Liver (tissue), 9 donors: ENCODE data around the gene RND1. TPM values are rescaled to one million over a fixed set of nuclear protein-coding genes. Genes with fewer than 3 reads are reported as not detected.

Experiments used
- DNase-seq: peaks from one replicate; pipeline ENCODE4 v3.0.0-alpha.2; 2017; ENCODE audit warnings: low spot score
- H3K27ac ChIP-seq, 2 donors: one replicate each; pipeline ENCODE4 v1.7.0; 2013; ENCODE audit warnings: inconsistent platforms in 2 of 2, low read length in 2 of 2, control low read depth in 1 of 2, low read depth in 1 of 2, mild to moderate bottlenecking in 1 of 2
- H3K27me3 ChIP-seq, 4 donors: one replicate each; pipeline versions ENCODE4 v1.6.1 to v1.7.0; 2013; ENCODE audit warnings: low read length in 3 of 4, inconsistent platforms in 1 of 4, mild to moderate bottlenecking in 1 of 4, moderate library complexity in 1 of 4; ENCODE audit not compliant: control insufficient read depth in 4 of 4, insufficient read depth in 4 of 4
- H3K36me3 ChIP-seq, 4 donors: one replicate each; pipeline versions ENCODE4 v1.6.1 to v1.7.0; 2013; ENCODE audit warnings: low read length in 3 of 4, mild to moderate bottlenecking in 3 of 4, low read depth in 1 of 4, moderate library complexity in 1 of 4; ENCODE audit not compliant: control insufficient read depth in 4 of 4, insufficient read depth in 3 of 4
- H3K4me1 ChIP-seq, 4 donors: one replicate each; pipeline versions ENCODE4 v1.6.1 to v1.7.0; 2013; ENCODE audit warnings: low read length in 3 of 4, mild to moderate bottlenecking in 3 of 4, moderate library complexity in 1 of 4; ENCODE audit not compliant: control insufficient read depth in 4 of 4, insufficient read depth in 4 of 4
- H3K4me3 ChIP-seq, 3 donors: one replicate each; pipeline versions ENCODE4 v1.6.1 to v1.7.0; 2013; ENCODE audit warnings: low read length in 3 of 3, control low read depth in 1 of 3, low read depth in 1 of 3, mild to moderate bottlenecking in 1 of 3
- H3K9ac ChIP-seq, 2 donors: one replicate each; pipeline ENCODE4 v1.7.0; 2013; ENCODE audit warnings: low read length in 2 of 2, mild to moderate bottlenecking in 2 of 2, moderate library complexity in 2 of 2, control low read depth in 1 of 2, low read depth in 1 of 2
- H3K9me3 ChIP-seq, 4 donors: one replicate each; pipeline versions ENCODE4 v1.6.1 to v1.7.0; 2013; ENCODE audit warnings: low read length in 3 of 4; ENCODE audit not compliant: control insufficient read depth in 4 of 4
- ATF3 ChIP-seq: IDR thresholded peaks from 2 replicates; pipeline ENCODE4 v1.6.1; 2016; ENCODE audit warnings: antibody characterized with exemption
- CTCF ChIP-seq: fragments of 150-350 bp; IDR thresholded peaks from 2 replicates; pipeline ENCODE4 v1.5.1; 2017; ENCODE audit warnings: improper control_type of control experiment, low read depth, low read length; ENCODE audit not compliant: missing input control
- FOXA2 ChIP-seq: IDR thresholded peaks from 2 replicates; pipeline ENCODE4 v1.6.1; 2016; ENCODE audit warnings: antibody characterized with exemption
- GABPA ChIP-seq, 2 donors: IDR thresholded peaks in 1 of 2; conservative IDR thresholded peaks in 1 of 2; 2 replicates each; pipeline ENCODE4 v1.6.1; 2016; ENCODE audit warnings: antibody characterized with exemption in 2 of 2, mild to moderate bottlenecking in 1 of 2, moderate library complexity in 1 of 2
- HNF4A ChIP-seq, 2 donors: conservative IDR thresholded peaks; 2 replicates each; pipeline ENCODE4 v1.6.1; 2016; ENCODE audit warnings: antibody characterized with exemption in 2 of 2, mild to moderate bottlenecking in 2 of 2
- HNF4G ChIP-seq: IDR thresholded peaks from 2 replicates; pipeline ENCODE4 v1.6.1; 2016; ENCODE audit warnings: antibody characterized with exemption
- JUND ChIP-seq, 2 donors: IDR thresholded peaks; 2 replicates each; pipeline ENCODE4 v1.6.1; 2016; ENCODE audit warnings: antibody characterized with exemption in 2 of 2
- MAX ChIP-seq: IDR thresholded peaks from 2 replicates; pipeline ENCODE4 v1.6.1; 2016; ENCODE audit warnings: antibody characterized with exemption
- NR2F2 ChIP-seq: IDR thresholded peaks from 2 replicates; pipeline ENCODE4 v1.6.1; 2016; ENCODE audit warnings: antibody characterized with exemption
- RAD21 ChIP-seq, 2 donors: IDR thresholded peaks; 2 replicates each; pipeline ENCODE4 v1.6.1; 2016; ENCODE audit warnings: antibody characterized with exemption in 2 of 2, mild to moderate bottlenecking in 2 of 2
- REST ChIP-seq: IDR thresholded peaks from 2 replicates; pipeline ENCODE4 v1.6.1; 2016; ENCODE audit warnings: antibody characterized with exemption, mild to moderate bottlenecking
- TAF1 ChIP-seq: conservative IDR thresholded peaks from 2 replicates; pipeline ENCODE4 v1.6.1; 2016; ENCODE audit warnings: antibody characterized with exemption, mild to moderate bottlenecking
- YY1 ChIP-seq: IDR thresholded peaks from 2 replicates; pipeline ENCODE4 v1.6.1; 2016; ENCODE audit warnings: antibody characterized with exemption, mild to moderate bottlenecking
- ZBTB33 ChIP-seq: IDR thresholded peaks from 2 replicates; pipeline ENCODE4 v1.6.1; 2016; ENCODE audit warnings: antibody characterized with exemption
- WGBS: extraction: QIAGEN DNeasy Blood & Tissue Kit; methylation state at CpG from one replicate; pipeline ENCODE4 v1.1.7; 2013; 5-methylcytosine and 5-hydroxymethylcytosine counted together
- polyA plus RNA-seq, 2 donors: library from polyadenylated mRNA; stranded (reverse) in 1 of 2; unstranded in 1 of 2; fragments of 200-250 nt in 1 of 2; fragments of >200 nt in 1 of 2; fragmentation: Nextera tagmentation in 1 of 2; extraction: Ambion mirVana in 1 of 2; gene quantifications; one replicate each; pipeline versions ENCODE4 v1.2.1 to v1.2.3, GENCODE V29; 2013 to 2015
- total RNA-seq, 2 donors: library from RNA; depleted of rRNA; stranded (reverse); fragments of >200 nt; gene quantifications; one replicate each; pipeline ENCODE4 v1.2.3, GENCODE V29; 2014
- donor health status: healthy.
- donor health status: healthy.
- donor health status: healthy.
- donor health status: healthy.
- donor health status: healthy.

Gene RND1
- total and polyA plus RNA-seq, 4 donors: 7.7 to 16.5 (median 8.5) TPM

GRCh38 chr12:48907245-48907644 is 41.6 kb upstream of the RND1 start:
- no peaks in the 10 kb centered on the region for H3K36me3 ChIP-seq
- H3K9ac ChIP-seq: no peak overlapping the region
- no peak overlapping the region for H3K27ac ChIP-seq
- H3K27me3 ChIP-seq: no peaks in the 10 kb centered on the region
- no peak overlapping the region for H3K4me3 ChIP-seq
- no peak for DNase-seq
- TF ChIP-seq TAF1: no peak
- TF ChIP-seq REST: no peak
- TF ChIP-seq CTCF: no peak
- no peak for TF ChIP-seq GABPA (IDR thresholded peaks at IDR 0.05 in 1 of 2, conservative IDR thresholded peaks at IDR 0.05 in 1 of 2)
- no peak for TF ChIP-seq JUND (IDR thresholded peaks at IDR 0.05)
- TF ChIP-seq HNF4A (conservative IDR thresholded peaks at IDR 0.05): no peak
- no peak for TF ChIP-seq ZBTB33
- no peak for TF ChIP-seq YY1
- TF ChIP-seq FOXA2: no peak
- TF ChIP-seq MAX: no peak
- no peak for TF ChIP-seq NR2F2
- no peak for TF ChIP-seq HNF4G
- no peak for TF ChIP-seq ATF3
- H3K9me3 ChIP-seq: no peaks in the 10 kb centered on the region
- peaks cover 0 to 6% (median 0%) of the 10 kb centered on the region in 4 donors for H3K4me1 ChIP-seq
- WGBS: 53% methylated on average over 3 of the region's 3 CpGs

GRCh38 chr12:48903982-48904411 is 38.3 kb upstream of the RND1 start:
- H3K9ac ChIP-seq: peak overlapping the region in 1 of 2 donors; percentile 20
- peaks cover 0 to 6% (median 0%) of the 10 kb centered on the region in 4 donors for H3K4me1 ChIP-seq
- DNase-seq: peak; percentile 79
- no peaks in the 10 kb centered on the region for H3K36me3 ChIP-seq
- TF ChIP-seq CTCF: peak; percentile 44
- no peak for TF ChIP-seq ATF3
- no peak for TF ChIP-seq JUND (IDR thresholded peaks at IDR 0.05)
- no peak for TF ChIP-seq ZBTB33
- no peak for TF ChIP-seq HNF4G
- TF ChIP-seq FOXA2: no peak
- TF ChIP-seq TAF1: no peak
- no peak for TF ChIP-seq MAX
- TF ChIP-seq GABPA (IDR thresholded peaks at IDR 0.05 in 1 of 2, conservative IDR thresholded peaks at IDR 0.05 in 1 of 2): no peak
- TF ChIP-seq RAD21 (IDR thresholded peaks at IDR 0.05): peak; percentile 34 to 60
- H3K4me3 ChIP-seq: peak overlapping the region in 2 of 3 donors; percentile 41 to 49
- WGBS: 8% methylated on average over 19 of the region's 19 CpGs
- no peaks in the 10 kb centered on the region for H3K9me3 ChIP-seq
- no peaks in the 10 kb centered on the region for H3K27me3 ChIP-seq
- no peak overlapping the region for H3K27ac ChIP-seq
